ENCODE data around the gene C2CD2.

Gene C2CD2

DNA sequence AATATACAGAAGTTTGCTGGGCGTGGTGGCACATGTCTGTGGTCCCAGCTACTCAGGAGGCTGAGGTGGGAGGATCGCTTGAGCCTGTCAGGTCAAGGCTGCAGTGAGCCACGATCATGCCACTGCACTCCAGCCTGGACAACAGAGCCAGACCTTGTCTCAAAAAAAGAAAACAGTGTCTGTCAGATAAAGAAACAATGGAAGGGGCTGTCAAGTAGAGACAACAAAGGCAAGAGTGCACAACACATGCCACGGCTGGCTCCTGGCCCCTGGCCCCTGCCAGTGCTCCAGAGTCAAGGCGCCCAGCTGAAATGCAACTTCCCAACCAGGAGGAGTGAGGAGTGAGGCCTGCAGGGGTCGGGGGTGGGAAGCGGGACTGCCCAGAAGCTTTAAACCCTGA lies 107.3 kb downstream of the C2CD2 start:
- Histone ChIP-seq H3K9me2 (replicated peaks; ENCODE audit: low read depth, low read length) (no peaks in the 10 kb centered on the region), H2AFZ (ENCODE audit: low read length) (no peak overlapping the region), H3K9ac (ENCODE audit: low read depth, low read length, poor library complexity, severe bottlenecking) (no peak overlapping the region), H3K36me3 (ENCODE audit: insufficient read depth, low read length) (peaks cover 7% of the 10 kb centered on the region; the same call in 1 of the 2 replicates), H3F3A (ENCODE audit: low read depth) (no peaks in the 10 kb centered on the region), H3K4me1 (ENCODE audit: insufficient read depth, low read length, poor library complexity, severe bottlenecking) (peaks cover 8% of the 10 kb centered on the region), H3K79me2 (ENCODE audit: insufficient read depth, low read length) (no peaks in the 10 kb centered on the region), H4K20me1 (ENCODE audit: insufficient read depth, low read length, poor library complexity, severe bottlenecking) (no peaks in the 10 kb centered on the region), H3K9me3 (ENCODE audit: insufficient read depth, low read depth, low read length) (no peaks in the 10 kb centered on the region), H3K4me3 (ENCODE audit: low read length, poor library complexity, severe bottlenecking) (no peak overlapping the region), H3K27me3 (ENCODE audit: insufficient read depth, low read length, poor library complexity, severe bottlenecking) (no peaks in the 10 kb centered on the region), H3K4me2 (ENCODE audit: low read depth, low read length, poor library complexity, severe bottlenecking) (no peak overlapping the region)
- no peak for TF ChIP-seq EZH2phosphoT487 (IDR thresholded peaks at IDR 0.05; ENCODE audit: borderline replicate concordance)
- no peak for TF ChIP-seq CTCF (conservative IDR thresholded peaks at IDR 0.05; ENCODE audit: low read length)

DNA sequence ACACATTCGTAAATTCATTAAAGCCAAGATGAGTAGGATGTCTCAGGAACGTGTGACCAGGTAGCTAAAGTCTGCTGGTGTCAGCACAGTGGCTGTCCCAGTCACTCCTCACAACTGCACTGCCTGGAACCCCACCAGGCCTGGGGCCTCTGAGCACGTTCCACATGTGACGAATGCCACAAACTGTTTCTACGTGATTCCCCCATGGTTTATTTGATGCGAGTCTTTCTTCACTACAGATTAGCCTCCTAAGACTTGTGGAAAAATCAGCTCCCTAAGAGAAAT lies 107.8 kb downstream of the C2CD2 start:
- no peak for TF ChIP-seq CTCF (conservative IDR thresholded peaks at IDR 0.05; ENCODE audit: low read length)
- TF ChIP-seq EZH2phosphoT487 (IDR thresholded peaks at IDR 0.05; ENCODE audit: borderline replicate concordance): no peak
- H3K9ac ChIP-seq (ENCODE audit: low read depth, low read length, poor library complexity, severe bottlenecking): no peak overlapping the region
- H3K9me3 ChIP-seq (ENCODE audit: insufficient read depth, low read depth, low read length): no peaks in the 10 kb centered on the region

DNA sequence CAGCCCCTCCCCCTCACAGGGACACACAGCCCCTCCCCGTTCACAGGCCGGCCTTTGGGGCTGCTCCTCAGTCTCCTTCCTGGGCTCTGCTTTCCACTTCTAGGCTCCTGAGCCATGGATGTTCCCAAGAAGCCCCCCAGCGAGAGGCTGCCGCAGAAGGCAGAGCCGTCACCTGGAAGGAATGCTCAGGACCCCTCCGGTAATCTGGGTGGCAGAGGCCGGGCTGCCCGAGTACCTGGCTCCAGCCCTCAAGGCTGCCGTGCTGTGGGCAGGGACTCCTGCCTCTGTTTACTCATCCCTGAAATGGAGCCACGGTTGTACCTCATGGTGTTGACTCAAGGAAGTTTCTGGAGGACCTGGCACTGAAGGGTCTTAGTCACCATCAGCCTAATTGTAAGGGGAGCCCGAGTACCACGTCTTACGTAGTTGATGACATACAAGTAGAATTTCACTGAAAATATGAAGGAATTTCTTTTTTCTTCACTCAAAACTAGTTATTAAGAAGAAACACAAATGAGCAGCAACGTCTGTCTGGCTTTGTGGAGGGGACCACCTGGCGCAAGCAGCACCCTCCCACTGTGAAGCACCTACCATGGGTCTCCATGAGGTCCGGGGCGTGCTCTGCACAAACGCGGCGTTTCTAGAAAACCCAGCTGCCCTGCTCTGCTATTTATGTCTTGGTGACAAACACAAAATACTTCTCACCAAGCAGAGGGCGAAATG lies 108.3 kb downstream of the C2CD2 start:
- H3F3A ChIP-seq (ENCODE audit: low read depth): no peaks in the 10 kb centered on the region
- H3K9ac ChIP-seq (ENCODE audit: low read depth, low read length, poor library complexity, severe bottlenecking): no peak overlapping the region
- peaks cover 8% of the 10 kb centered on the region for H3K4me1 ChIP-seq (ENCODE audit: insufficient read depth, low read length, poor library complexity, severe bottlenecking)
- H3K36me3 ChIP-seq (ENCODE audit: insufficient read depth, low read length): peaks cover 13% of the 10 kb centered on the region; the same call in 1 of the 2 replicates
- TF ChIP-seq CTCF (conservative IDR thresholded peaks at IDR 0.05; ENCODE audit: low read length): no peak
- H3K27me3 ChIP-seq (ENCODE audit: insufficient read depth, low read length, poor library complexity, severe bottlenecking): no peaks in the 10 kb centered on the region
- no peak overlapping the region for H3K4me2 ChIP-seq (ENCODE audit: low read depth, low read length, poor library complexity, severe bottlenecking)
- no peaks in the 10 kb centered on the region for H3K9me3 ChIP-seq (ENCODE audit: insufficient read depth, low read depth, low read length)
- H3K4me3 ChIP-seq (ENCODE audit: low read length, poor library complexity, severe bottlenecking): no peak overlapping the region
- H3K9me2 ChIP-seq (replicated peaks; ENCODE audit: low read depth, low read length): no peaks in the 10 kb centered on the region
- no peaks in the 10 kb centered on the region for H3K79me2 ChIP-seq (ENCODE audit: insufficient read depth, low read length)
- no peaks in the 10 kb centered on the region for H4K20me1 ChIP-seq (ENCODE audit: insufficient read depth, low read length, poor library complexity, severe bottlenecking)
- no peak overlapping the region for H2AFZ ChIP-seq (ENCODE audit: low read length)

More for the DNA sequence above, 107.8 kb downstream of the C2CD2 start:
- Histone ChIP-seq H3K4me3 (ENCODE audit: low read length, poor library complexity, severe bottlenecking) (no peak overlapping the region), H4K20me1 (ENCODE audit: insufficient read depth, low read length, poor library complexity, severe bottlenecking) (no peaks in the 10 kb centered on the region), H3K79me2 (ENCODE audit: insufficient read depth, low read length) (no peaks in the 10 kb centered on the region), H3K4me1 (ENCODE audit: insufficient read depth, low read length, poor library complexity, severe bottlenecking) (peaks cover 8% of the 10 kb centered on the region), H2AFZ (ENCODE audit: low read length) (no peak overlapping the region), H3F3A (ENCODE audit: low read depth) (no peaks in the 10 kb centered on the region), H3K4me2 (ENCODE audit: low read depth, low read length, poor library complexity, severe bottlenecking) (no peak overlapping the region), H3K27me3 (ENCODE audit: insufficient read depth, low read length, poor library complexity, severe bottlenecking) (no peaks in the 10 kb centered on the region), H3K36me3 (ENCODE audit: insufficient read depth, low read length) (peaks cover 9% of the 10 kb centered on the region; the same call in 1 of the 2 replicates), H3K9me2 (replicated peaks; ENCODE audit: low read depth, low read length) (no peaks in the 10 kb centered on the region)
